HG02840 (cell line): ENCODE measurements around the gene CNST.
"Not testable (repeated sequence)": the region's sequence is repeated elsewhere in the genome, so short reads cannot be mapped to it uniquely, and the experiment has no call there.

Source experiments
- ATAC-seq: cut with Tn5 transposase; IDR thresholded peaks from one replicate; pipeline ENCODE4 v1.9.1; 2021; ENCODE audit warnings: mild to moderate bottlenecking, moderate library complexity, moderate number of reproducible peaks; ENCODE audit not compliant: unreplicated experiment, low FRiP score

Gene CNST

GRCh38 chr1:246659594-246660140 is 93.4 kb downstream of the CNST start:
- ATAC-seq, result no peak

DNA sequence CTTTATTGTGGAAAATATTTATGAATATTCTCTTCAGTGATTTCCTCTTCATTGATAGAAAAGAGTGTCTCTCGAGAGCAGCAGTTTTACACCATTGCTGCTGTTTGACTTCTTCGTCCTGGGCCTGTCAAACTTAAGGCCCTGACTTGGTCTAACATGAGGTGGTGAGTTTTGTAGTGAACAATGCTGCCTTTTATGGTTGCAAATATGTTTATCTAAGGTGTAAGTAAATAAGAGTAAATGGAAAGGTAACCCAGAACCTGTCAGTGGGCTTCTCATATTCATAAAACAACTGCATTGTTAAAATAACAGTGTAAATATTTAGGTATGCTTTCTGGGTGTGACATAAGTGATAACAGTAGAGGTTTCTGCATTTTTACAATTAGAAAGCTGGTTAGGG is 95.2 kb downstream of the CNST start:
- ATAC-seq, result no peak

DNA sequence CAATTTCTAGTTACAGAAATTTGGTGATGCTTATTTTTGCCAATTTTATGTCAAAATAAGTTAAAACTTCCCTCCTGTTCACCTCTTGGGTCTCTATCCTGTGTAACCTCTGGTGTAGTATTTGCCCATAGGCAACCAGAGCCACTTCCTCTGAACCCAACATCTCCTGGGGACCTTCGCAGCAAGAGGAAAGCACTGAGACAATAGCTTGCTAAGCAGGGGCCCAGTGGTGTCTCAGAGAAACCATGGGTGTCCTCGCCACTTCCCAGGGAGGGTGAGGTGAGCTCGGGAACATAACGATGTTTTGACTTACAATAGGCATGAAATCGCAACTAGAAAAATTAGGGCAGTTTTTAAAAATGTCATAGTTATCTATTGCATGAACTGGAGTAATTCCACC is 101.5 kb downstream of the CNST start:
- no peak for ATAC-seq

- ATAC-seq, result no peak
Observed at GRCh38 chr1:246669659-246670058, 103.4 kb downstream of the CNST start.

DNA sequence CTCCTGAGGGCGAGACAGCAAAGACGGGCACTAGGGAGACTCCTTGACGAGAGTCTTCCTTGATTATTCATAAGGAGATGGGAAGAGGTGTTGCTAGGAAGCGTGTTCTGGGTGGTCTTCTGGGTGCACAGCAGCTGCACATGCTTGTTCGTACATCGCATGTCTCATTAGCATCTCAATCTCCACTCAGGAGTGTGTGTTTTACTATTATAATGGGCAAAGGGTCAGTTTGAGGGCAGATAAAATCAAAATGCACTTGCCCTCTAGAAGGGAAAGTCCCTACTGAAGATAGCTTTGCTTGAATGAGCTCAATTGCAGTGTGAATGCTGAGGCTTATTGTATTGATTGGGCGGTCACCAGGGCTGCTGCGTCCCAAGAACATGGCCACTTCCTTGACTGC is 107.8 kb downstream of the CNST start:
- no peak for ATAC-seq

GRCh38 chr1:246677842-246678241 is 111.6 kb downstream of the CNST start:
- ATAC-seq, result no peak

GRCh38 chr1:246678816-246679793 is 112.8 kb downstream of the CNST start:
- no peak for ATAC-seq

DNA sequence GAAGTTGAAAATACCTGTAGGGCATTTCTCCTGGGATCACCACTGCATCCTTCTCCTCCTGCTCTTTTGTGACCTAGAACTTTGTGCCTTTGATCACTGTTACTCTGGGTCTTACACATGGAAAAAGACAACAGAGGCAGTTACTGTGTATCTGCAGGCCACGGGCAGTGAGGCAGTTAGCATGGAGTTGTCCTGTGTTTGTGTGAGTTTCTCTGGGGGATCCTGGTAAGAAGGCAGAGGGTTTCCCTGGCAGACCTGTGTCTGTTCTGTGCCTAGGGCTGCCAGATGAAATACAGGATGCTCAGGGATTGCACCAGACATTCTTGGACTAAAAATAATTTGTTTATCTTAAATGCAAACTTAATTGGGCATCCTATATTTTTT is 113.5 kb downstream of the CNST start:
- ATAC-seq, result no peak

DNA sequence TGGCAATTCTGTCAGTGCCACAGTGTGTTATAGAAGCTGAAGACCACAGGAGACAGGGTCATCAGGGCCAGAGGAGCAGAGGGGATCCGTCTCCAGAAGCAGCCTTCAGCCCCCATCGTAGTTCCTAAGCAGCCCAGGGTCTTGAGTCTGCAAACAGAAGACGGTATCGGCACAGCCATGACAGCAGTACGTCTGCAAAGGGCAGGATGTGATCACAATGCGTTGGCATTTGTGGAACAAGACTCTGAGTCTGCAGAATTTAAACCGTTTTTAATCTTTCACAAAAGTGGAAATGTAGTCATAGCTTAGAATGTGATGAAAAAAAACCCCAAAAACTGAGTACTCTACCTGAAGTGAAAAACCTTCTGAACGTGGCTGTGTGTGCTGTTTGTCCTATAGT is 113.9 kb downstream of the CNST start:
- ATAC-seq, result no peak

DNA sequence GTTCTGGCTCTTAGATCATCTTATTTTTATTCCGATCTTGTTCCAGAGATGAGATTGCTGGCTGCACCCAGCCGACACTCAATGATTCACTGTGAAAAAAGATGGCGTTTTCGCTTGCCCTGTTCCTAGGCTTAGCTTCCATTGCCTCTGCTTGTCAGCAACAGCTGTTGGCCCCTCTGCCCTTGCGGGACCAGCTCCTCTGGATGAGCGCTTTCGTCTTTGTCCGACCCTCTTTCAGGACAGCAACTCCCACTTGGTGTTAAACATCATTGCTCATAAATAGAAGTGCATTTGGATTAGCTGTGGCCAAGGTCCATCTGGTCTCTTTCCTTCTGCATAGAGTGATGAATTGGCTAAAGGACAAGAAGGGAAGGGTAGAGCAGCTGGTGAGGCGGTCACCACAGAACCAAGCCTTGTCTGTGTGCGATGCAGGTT is 114.5 kb downstream of the CNST start:
- ATAC-seq, result no peak

DNA sequence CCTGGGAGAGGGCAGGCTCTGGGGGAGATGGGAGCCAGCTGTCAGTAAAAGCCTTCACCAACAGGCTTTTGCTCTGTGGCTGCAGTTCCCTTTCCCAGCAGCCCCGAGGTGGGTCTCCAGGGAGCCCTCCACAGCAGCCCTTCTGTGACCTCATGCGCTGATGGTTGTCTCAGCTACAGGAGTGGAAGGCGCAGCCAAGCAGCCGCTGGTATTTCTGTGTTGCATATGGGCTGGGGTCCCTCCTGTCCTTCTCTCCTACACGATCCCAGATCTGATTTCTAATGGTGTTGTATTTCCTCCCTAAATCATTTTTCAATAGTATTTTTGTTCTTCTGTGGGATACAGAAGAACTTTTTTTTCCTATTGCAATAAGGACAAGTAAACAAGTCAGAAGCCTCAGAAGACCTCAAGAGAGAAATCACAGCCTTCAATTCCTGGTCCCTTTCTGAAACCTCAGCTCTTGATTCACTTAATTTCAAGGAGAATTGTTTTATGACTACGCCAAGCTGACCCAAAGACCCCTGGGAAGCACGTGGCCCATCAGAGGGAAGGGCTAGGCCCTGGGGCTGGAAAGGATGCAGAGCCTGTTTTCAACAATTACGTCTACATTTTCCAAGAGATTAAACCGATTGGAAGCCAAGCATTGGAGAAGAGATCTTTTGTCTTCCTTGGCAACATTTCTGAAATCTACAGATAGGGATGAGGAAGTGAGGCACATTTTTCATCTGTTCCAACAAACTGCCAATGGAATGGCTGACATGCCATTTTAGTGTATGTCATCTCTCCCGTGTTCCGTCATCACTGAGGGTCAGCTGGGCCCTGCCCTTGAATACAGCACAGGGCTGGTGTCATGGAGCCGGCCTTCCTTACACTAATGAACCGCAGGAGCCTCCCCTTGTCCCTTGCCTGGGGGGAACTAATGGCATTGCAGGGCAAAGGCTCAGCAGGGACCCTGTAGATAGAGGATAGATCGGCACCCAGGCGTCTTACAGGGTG is 115.9 kb downstream of the CNST start:
- ATAC-seq, result no peak

DNA sequence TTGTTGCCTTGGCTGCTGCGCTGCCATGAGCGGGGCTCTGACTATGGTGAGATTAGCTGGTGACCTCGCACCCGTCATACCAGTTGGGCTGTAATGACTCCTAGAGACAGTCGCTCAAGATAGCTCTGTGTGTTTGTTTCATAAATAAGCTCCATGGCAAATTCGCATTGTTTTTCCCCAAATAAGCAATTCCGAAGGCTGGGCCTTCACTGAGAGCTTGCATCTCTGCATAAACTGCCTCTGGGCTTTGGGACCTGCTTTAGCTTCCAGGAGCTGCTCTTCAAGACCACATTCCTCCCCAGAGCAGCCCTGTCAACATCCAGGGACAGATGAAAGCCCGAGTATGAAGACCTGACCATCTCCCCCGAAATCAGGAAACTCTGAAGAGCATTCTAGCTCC is 117.3 kb downstream of the CNST start:
- no peak for ATAC-seq

- ATAC-seq, result no peak
Observed at GRCh38 chr1:246687002-246687401, 120.7 kb downstream of the CNST start.

- ATAC-seq, result no peak
Observed at GRCh38 chr1:246689409-246690008, 123.3 kb downstream of the CNST start.

- ATAC-seq, result no peak
Observed at GRCh38 chr1:246690100-246690499, 123.8 kb downstream of the CNST start.

DNA sequence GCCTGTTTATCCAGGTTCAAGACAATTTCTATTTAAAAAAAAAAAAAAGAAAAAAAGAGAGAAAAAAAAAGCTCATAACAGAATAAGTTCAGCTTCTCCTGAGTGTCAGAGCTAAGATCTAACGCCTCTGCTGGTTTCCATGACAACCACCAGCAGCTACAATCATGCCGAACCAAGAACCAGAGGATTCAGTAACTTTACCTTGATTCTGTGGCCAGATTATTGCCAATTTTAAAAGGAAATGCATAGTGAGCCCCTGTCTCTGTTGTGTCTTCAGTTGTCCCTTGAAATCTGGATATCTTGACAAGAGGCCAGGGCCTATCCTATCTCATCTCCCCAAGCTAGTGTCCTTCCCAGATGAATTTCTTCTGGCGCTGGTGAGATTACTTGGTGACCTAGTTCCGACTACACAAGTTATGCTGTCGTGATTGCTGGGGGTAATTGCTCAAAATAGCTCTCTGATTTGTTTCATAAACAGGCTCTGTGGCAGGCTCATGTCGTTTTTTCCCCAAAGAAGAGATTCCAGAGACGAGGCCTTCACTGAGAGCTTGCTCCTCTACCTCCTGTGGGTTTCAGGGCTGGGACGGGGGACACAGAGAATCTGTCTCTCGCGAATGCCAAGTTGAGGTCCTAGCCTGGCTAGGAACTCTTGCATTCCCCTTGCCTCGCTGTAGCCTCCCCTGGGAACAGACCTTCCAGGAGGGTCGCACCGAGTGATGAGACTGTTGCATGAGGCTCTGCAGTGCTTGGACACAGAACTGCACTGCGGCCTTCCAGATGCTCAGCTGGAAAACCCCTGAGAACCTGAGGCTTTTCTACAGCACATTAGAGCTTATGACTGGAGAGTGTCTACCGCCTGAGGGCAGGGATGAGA is 125.6 kb downstream of the CNST start:
- ATAC-seq, result no peak

- not testable (repeated sequence) for ATAC-seq
Observed at GRCh38 chr1:246694213-246694895, 128.1 kb downstream of the CNST start.

DNA sequence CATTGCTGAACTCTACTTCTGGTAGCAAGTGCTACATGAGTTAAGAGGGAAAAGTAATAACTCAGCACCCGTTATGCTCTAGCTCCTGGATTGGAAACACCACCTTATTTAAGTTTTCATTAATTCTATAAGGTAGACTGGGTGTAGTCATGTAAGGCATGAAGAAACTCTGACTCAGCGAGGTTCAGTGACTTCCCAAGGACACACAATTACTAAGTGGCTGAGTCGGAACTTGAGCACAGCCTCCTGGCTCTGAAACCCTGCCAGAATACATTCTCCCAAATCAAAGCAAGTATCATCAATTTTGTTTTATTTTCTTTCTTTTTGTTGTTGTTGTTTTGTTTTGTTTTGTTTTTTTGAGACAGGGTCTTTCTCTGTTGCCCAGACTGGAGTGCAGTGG is 128.9 kb downstream of the CNST start:
- no peak for ATAC-seq

- no peak for ATAC-seq
Observed at GRCh38 chr1:246695666-246696065, 129.4 kb downstream of the CNST start.
